SK-N-SH (cell line): ENCODE data around the gene FGF10. TPM values are rescaled to one million over a fixed set of nuclear protein-coding genes. Genes with fewer than 3 reads are reported as not detected.

Experiments used
- CTCF ChIA-PET: fragments of 300-600, 350-600 bp; formaldehyde crosslinking; extraction: SDS; loops from one replicate; lab custom pipeline; 2021; lab: Yijun Ruan, JAX
- POLR2A ChIA-PET: fragments of 350-600 bp; sonication (Branson Sonifier 250); formaldehyde crosslinking; extraction: SDS; loops from one replicate; lab custom pipeline; 2020; ENCODE audit warnings: antibody characterized with exemption, inconsistent platforms; lab: Yijun Ruan, JAX
- DNase-seq: peaks from one replicate; pipeline ENCODE4 v3.0.0; 2012
- H2AFZ ChIP-seq: fragments of 200-600 bp; sonication (generic); 2 replicates; pipeline ENCODE4 v1.8.1; 2016; ENCODE audit warnings: antibody characterized with exemption, mild to moderate bottlenecking, low read depth
- H3F3A ChIP-seq: fragments of 200-600 bp; sonication (generic); replicated peaks from 2 replicates; pipeline ENCODE3; 2016; ENCODE audit warnings: antibody characterized with exemption, mild to moderate bottlenecking; ENCODE audit not compliant: insufficient read depth
- H3K27ac ChIP-seq, 2 experiments: fragments of 200-500 bp in 1 of 2; fragments of 200-600 bp in 1 of 2; sonication (Bioruptor generic) in 1 of 2; sonication (generic), shearing (Covaris generic) in 1 of 2; 2 replicates each; pipeline versions ENCODE4 v1.5.1 to v1.6.1; 2014 to 2016; ENCODE audit warnings: low read depth in 2 of 2, inconsistent platforms in 1 of 2, low read length in 1 of 2, mild to moderate bottlenecking in 1 of 2, mixed read lengths in 1 of 2
- H3K27me3 ChIP-seq: fragments of 200-600 bp; sonication (generic), shearing (Covaris generic); 2 replicates; pipeline ENCODE4 v1.6.1; 2016; ENCODE audit warnings: mixed run types; ENCODE audit not compliant: insufficient read depth
- H3K36me3 ChIP-seq, 2 experiments: fragments of 200-500 bp in 1 of 2; fragments of 200-600 bp in 1 of 2; sonication (Bioruptor generic) in 1 of 2; sonication (generic) in 1 of 2; replicated peaks in 1 of 2; 2 replicates each; pipeline versions ENCODE3 to v1.5.1; 2014 to 2016; ENCODE audit warnings: low read length in 1 of 2, mild to moderate bottlenecking in 1 of 2; ENCODE audit not compliant: insufficient read depth in 2 of 2, control insufficient read depth in 1 of 2
- H3K4me1 ChIP-seq, 2 experiments: fragments of 200-500 bp in 1 of 2; fragments of 200-600 bp in 1 of 2; sonication (Bioruptor generic) in 1 of 2; sonication (generic), shearing (Covaris generic) in 1 of 2; 2 replicates each; pipeline versions ENCODE4 v1.5.1 to v1.6.1; 2014 to 2016; ENCODE audit warnings: low read depth in 1 of 2, low read length in 1 of 2, mixed run types in 1 of 2; ENCODE audit not compliant: insufficient read depth in 2 of 2, control insufficient read depth in 1 of 2
- H3K4me2 ChIP-seq: fragments of 200-600 bp; sonication (generic), shearing (Covaris generic); 2 replicates; pipeline ENCODE4 v1.6.1; 2017; ENCODE audit warnings: mixed run types
- H3K4me3 ChIP-seq, 2 experiments: fragments of 200-500 bp in 1 of 2; fragments of 200-600 bp in 1 of 2; sonication (Bioruptor generic) in 1 of 2; sonication (generic), shearing (Covaris generic) in 1 of 2; 2 replicates each; pipeline versions ENCODE4 v1.5.1 to v1.8.1; 2014 to 2016; ENCODE audit warnings: low read depth in 2 of 2, inconsistent platforms in 1 of 2, low read length in 1 of 2, mild to moderate bottlenecking in 1 of 2, mixed read lengths in 1 of 2, moderate library complexity in 1 of 2
- H3K79me2 ChIP-seq: fragments of 200-600 bp; sonication (generic); 2 replicates; pipeline ENCODE4 v1.8.1; 2017; ENCODE audit warnings: mild to moderate bottlenecking; ENCODE audit not compliant: insufficient read depth
- H3K9ac ChIP-seq: fragments of 200-600 bp; sonication (generic); 2 replicates; pipeline ENCODE4 v1.6.1; 2017; ENCODE audit warnings: mixed run types
- H3K9me2 ChIP-seq: fragments of 200-600 bp; sonication (generic); 2 replicates; pipeline ENCODE4 v1.6.1; 2017; ENCODE audit warnings: mixed run types
- H3K9me3 ChIP-seq: fragments of 200-600 bp; sonication (generic); 2 replicates; pipeline ENCODE4 v1.6.1; 2017; ENCODE audit warnings: mixed run types, mild to moderate bottlenecking, moderate library complexity
- H4K20me1 ChIP-seq: fragments of 200-600 bp; sonication (generic); 2 replicates; pipeline ENCODE4 v1.6.1; 2017; ENCODE audit warnings: mild to moderate bottlenecking, mixed run types; ENCODE audit not compliant: insufficient read depth
- CHD2 ChIP-seq: fragments of 150-350 bp; IDR thresholded peaks from 2 replicates; pipeline ENCODE4 v1.6.1; 2018; ENCODE audit warnings: low read length; ENCODE audit not compliant: partially characterized antibody
- ELF1 ChIP-seq: IDR thresholded peaks from 2 replicates; pipeline ENCODE4 v1.4.0; 2012
- EZH2phosphoT487 ChIP-seq: fragments of 200-600 bp; sonication (generic); IDR thresholded peaks from 2 replicates; pipeline ENCODE4 v1.6.1; 2017; ENCODE audit warnings: low read depth, mixed run types, mild to moderate bottlenecking, antibody characterized with exemption, moderate library complexity, borderline replicate concordance
- FOSL2 ChIP-seq: IDR thresholded peaks from 2 replicates; pipeline ENCODE4 v1.4.0; 2012; ENCODE audit warnings: low read depth, mild to moderate bottlenecking, moderate library complexity, borderline replicate concordance
- GATA2 ChIP-seq: sonication (generic); formaldehyde crosslinking; IDR thresholded peaks from 2 replicates; pipeline ENCODE4 v1.5.0; 2020; ENCODE audit warnings: mild to moderate bottlenecking, missing genetic modification reagents
- IRF3 ChIP-seq: fragments of 150-350 bp; IDR thresholded peaks from 2 replicates; pipeline ENCODE4 v1.6.1; 2016; ENCODE audit warnings: mild to moderate bottlenecking, low read depth, low read length
- NRF1 ChIP-seq: IDR thresholded peaks from 2 replicates; pipeline ENCODE4 v1.6.1; 2012; ENCODE audit warnings: low read depth, mild to moderate bottlenecking, low read length
- PBX3 ChIP-seq: IDR thresholded peaks from 2 replicates; pipeline ENCODE4; 2012
- RCOR1 ChIP-seq: fragments of 150-350 bp; IDR thresholded peaks from 2 replicates; pipeline ENCODE4 v1.6.1; 2017; ENCODE audit warnings: antibody characterized with exemption, low read length
- SIN3A ChIP-seq: IDR thresholded peaks from 2 replicates; pipeline ENCODE4 v1.6.1; 2012; ENCODE audit warnings: low read depth, mild to moderate bottlenecking, low read length, moderate library complexity, borderline replicate concordance
- SMC3 ChIP-seq: IDR thresholded peaks from 2 replicates; pipeline ENCODE4 v1.6.1; 2012; ENCODE audit warnings: low read depth, low read length, improper control_type of control experiment
- TAF1 ChIP-seq: IDR thresholded peaks from 2 replicates; pipeline ENCODE4 v1.6.1; 2012; ENCODE audit warnings: low read depth, mild to moderate bottlenecking, low read length, moderate library complexity, borderline replicate concordance
- USF1 ChIP-seq: IDR thresholded peaks from 2 replicates; pipeline ENCODE4 v1.4.0; 2012; ENCODE audit warnings: low read depth, borderline replicate concordance
- YY1 ChIP-seq: IDR thresholded peaks from 2 replicates; pipeline ENCODE4 v1.4.0; 2012; ENCODE audit warnings: low read depth, mild to moderate bottlenecking
- WGBS: methylation state at CpG from one replicate; pipeline ENCODE4 v1.1.6; 2017; ENCODE audit warnings: low lambda C conversion rate; 5-methylcytosine and 5-hydroxymethylcytosine counted together
- polyA plus RNA-seq, 3 experiments: library from polyadenylated mRNA; depleted of rRNA; stranded (reverse); fragments of >200 nt; gene quantifications; 2 replicates each; pipeline ENCODE4 v1.2.3, GENCODE V29; 2012
- TF ChIP-seq, protein P1 (sequence below): IDR thresholded peaks from 2 replicates; pipeline ENCODE4 v1.4.0; 2012; ENCODE audit warnings: low read depth, borderline replicate concordance
- TF ChIP-seq, protein P2 (sequence below): IDR thresholded peaks from 2 replicates; pipeline ENCODE4 v1.6.1; 2012; ENCODE audit warnings: mild to moderate bottlenecking, low read depth, low read length, moderate library complexity

The FGF10 gene
- polyA plus RNA-seq, 1 of the 3 experiments (the other 2 are of a cell fraction), result not detected

- TF ChIP-seq YY1 (no peak), ELF1 (no peak)
These were observed 110.8 kb downstream of the FGF10 start (continued) for GRCh38 chr5:44278469-44278868.

GRCh38 chr5:44275908-44276307 lies 113.3 kb downstream of the FGF10 start:
- Histone ChIP-seq H4K20me1 (no peaks in the 10 kb centered on the region), H2AFZ (no peak overlapping the region), H3K4me3 (no peak overlapping the region), H3K9me3 (no peaks in the 10 kb centered on the region), H3K4me2 (no peak overlapping the region), H3K27me3 (no peaks in the 10 kb centered on the region), H3K79me2 (no peaks in the 10 kb centered on the region), H3K9ac (no peak overlapping the region), H3K4me1 (no peaks in the 10 kb centered on the region), H3F3A (no peaks in the 10 kb centered on the region), H3K27ac (no peak overlapping the region), H3K36me3 (no peaks in the 10 kb centered on the region), H3K9me2 (peaks cover 6% of the 10 kb centered on the region; the same call in 1 of the 2 replicates)
- TF ChIP-seq USF1 (no peak), CHD2 (no peak), RCOR1 (no peak), NRF1 (no peak), TAF1 (no peak), FOSL2 (no peak)
- POLR2A ChIA-PET, result no interaction called here
- DNase-seq, result no peak
- CTCF ChIA-PET, result no interaction called here
- 0% methylated on average over 1 of the region's 1 CpG for WGBS

GRCh38 chr5:44275329-44275728 lies 113.9 kb downstream of the FGF10 start:
- CTCF ChIA-PET, result no interaction called here
- H3K4me1 ChIP-seq, result no peaks in the 10 kb centered on the region
- no peak overlapping the region for H2AFZ ChIP-seq
- no peak for DNase-seq
- no peak overlapping the region for H3K4me3 ChIP-seq
- peaks cover 6% of the 10 kb centered on the region; the same call in 1 of the 2 replicates for H3K9me2 ChIP-seq
- no peaks in the 10 kb centered on the region for H3K36me3 ChIP-seq
- H3F3A ChIP-seq, result no peaks in the 10 kb centered on the region
- H3K9me3 ChIP-seq, result no peaks in the 10 kb centered on the region
- POLR2A ChIA-PET, result no interaction called here
- no peak overlapping the region for H3K4me2 ChIP-seq
- 0% methylated on average over 1 of the region's 1 CpG for WGBS
- H3K9ac ChIP-seq, result no peak overlapping the region
- H3K27me3 ChIP-seq, result no peaks in the 10 kb centered on the region
- TF ChIP-seq PBX3 (no peak), GATA2 (CRISPR knock-in tag) (no peak), ELF1 (no peak), EZH2phosphoT487 (no peak), TAF1 (no peak), NRF1 (no peak), SIN3A (no peak), IRF3 (no peak), SMC3 (no peak)
- TF ChIP-seq, protein P1, sequence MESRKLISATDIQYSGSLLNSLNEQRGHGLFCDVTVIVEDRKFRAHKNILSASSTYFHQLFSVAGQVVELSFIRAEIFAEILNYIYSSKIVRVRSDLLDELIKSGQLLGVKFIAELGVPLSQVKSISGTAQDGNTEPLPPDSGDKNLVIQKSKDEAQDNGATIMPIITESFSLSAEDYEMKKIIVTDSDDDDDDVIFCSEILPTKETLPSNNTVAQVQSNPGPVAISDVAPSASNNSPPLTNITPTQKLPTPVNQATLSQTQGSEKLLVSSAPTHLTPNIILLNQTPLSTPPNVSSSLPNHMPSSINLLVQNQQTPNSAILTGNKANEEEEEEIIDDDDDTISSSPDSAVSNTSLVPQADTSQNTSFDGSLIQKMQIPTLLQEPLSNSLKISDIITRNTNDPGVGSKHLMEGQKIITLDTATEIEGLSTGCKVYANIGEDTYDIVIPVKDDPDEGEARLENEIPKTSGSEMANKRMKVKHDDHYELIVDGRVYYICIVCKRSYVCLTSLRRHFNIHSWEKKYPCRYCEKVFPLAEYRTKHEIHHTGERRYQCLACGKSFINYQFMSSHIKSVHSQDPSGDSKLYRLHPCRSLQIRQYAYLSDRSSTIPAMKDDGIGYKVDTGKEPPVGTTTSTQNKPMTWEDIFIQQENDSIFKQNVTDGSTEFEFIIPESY, result no peak
- TF ChIP-seq, protein P2, sequence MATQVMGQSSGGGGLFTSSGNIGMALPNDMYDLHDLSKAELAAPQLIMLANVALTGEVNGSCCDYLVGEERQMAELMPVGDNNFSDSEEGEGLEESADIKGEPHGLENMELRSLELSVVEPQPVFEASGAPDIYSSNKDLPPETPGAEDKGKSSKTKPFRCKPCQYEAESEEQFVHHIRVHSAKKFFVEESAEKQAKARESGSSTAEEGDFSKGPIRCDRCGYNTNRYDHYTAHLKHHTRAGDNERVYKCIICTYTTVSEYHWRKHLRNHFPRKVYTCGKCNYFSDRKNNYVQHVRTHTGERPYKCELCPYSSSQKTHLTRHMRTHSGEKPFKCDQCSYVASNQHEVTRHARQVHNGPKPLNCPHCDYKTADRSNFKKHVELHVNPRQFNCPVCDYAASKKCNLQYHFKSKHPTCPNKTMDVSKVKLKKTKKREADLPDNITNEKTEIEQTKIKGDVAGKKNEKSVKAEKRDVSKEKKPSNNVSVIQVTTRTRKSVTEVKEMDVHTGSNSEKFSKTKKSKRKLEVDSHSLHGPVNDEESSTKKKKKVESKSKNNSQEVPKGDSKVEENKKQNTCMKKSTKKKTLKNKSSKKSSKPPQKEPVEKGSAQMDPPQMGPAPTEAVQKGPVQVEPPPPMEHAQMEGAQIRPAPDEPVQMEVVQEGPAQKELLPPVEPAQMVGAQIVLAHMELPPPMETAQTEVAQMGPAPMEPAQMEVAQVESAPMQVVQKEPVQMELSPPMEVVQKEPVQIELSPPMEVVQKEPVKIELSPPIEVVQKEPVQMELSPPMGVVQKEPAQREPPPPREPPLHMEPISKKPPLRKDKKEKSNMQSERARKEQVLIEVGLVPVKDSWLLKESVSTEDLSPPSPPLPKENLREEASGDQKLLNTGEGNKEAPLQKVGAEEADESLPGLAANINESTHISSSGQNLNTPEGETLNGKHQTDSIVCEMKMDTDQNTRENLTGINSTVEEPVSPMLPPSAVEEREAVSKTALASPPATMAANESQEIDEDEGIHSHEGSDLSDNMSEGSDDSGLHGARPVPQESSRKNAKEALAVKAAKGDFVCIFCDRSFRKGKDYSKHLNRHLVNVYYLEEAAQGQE, result no peak
- H4K20me1 ChIP-seq, result no peaks in the 10 kb centered on the region
- no peak overlapping the region for H3K27ac ChIP-seq
- H3K79me2 ChIP-seq, result no peaks in the 10 kb centered on the region
